T-helper 9 cell (primary cell): Measurements from ENCODE around the gene CDIPT.
A peak's percentile ranks its signal among the peaks of the same experiment; 100 is the strongest.
"Not testable (repeated sequence)": the region's sequence is repeated elsewhere in the genome, so short reads cannot be mapped to it uniquely, and the experiment has no call there.

Experiments used
- DNase-seq: peaks from one replicate; pipeline ENCODE4 v3.0.0-alpha.2; 2020

Gene CDIPT

DNA sequence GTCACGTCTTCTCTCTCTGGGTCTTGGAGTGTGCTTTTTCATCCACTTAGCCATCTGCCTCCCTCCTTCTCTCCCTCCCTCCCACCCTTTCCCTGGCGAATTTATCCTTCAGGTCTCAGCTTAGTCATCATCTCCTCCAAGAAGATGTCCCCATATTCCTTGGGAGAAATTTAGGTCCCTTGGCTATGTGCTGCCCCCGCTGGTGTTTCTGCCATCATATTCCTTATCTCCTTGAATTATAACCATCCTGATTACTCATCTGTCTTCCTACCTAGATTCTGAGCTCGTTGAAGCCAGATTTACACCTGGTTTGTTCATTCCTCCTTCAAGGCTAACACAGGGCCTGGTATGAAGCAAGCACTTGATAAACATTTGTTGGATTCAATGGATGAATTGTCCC is 31.3 kb upstream of the CDIPT start:
- no peak for DNase-seq

DNA sequence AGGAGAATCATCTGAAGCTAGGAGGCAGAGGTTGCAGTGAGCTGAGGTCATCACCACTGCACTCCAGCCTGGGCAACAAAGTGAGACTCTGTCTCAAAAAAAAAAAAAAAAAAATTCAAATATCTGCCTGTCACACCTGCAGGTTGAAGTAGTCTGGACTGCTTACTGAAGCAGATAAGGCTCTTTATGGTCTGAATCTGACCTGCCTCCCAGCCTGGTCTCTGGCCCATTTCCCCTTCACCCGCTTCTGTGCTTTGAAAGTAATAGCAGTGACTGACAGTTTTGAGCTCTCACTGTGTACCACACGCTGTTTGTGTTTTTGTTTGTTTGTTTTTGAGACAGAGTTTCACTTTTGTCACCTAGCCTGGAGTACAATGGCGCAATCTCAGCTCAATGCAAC is 30.5 kb upstream of the CDIPT start:
- DNase-seq: no peak

DNA sequence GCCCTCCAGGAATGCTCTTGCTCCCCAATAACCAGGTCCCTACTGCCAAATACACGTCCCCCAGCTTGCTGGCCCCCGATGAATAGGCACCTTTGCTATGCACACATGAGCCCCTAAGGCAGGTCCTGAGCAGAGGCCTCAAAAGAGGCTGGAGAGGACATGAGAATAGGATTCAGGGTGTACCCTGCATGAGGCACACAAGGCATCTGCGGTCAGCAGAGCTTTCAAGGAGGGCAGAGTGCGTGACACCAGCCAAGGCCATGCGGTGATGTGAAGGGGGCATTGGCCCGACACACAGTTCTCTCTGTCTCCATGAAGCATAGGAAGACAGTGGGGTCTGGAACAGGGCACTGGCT is 29.4 kb upstream of the CDIPT start:
- no peak for DNase-seq

DNA sequence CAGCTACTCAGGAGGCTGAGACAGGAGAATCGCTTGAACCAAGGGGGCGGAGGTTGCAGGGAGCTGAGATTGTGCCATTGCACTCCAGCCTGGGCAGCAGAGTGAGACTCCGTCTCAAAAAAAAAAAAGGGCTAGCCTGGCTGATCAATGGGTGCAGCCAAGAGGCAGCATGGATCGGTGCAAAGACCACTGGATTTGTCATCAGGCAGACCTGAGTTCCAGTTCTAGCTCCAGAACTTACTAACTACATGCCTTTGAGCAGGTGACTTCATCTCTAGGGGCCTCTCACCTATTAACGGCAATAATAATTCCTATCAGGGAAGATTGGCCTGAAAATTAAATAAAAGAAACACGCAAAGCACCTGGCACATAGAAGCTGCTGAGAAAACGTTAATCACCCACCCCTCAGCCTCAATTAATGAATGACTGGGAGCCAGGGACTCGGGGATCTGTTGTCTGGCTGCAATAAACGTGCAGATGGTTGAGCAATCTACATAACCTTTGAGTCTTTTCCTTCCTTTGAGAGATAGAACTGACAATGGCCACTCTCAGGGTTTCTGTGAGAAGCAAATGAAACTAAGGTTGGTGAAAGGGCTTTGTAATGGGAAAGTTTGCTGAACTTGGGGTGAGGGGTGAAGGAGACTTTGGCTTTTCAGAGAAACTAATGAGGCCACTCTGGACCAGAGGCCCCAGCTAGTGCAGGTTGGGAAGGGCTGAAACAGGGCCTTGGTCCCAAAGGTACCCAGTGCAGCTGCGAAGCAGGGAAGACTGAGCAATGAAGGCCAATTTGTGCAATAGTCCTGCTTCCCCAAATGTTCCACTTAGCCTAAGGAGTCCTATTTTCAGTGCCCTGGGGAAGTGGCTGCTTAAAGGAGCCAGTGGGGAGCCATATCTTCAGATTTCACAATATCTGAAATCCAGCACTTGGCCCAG is 28.8 kb upstream of the CDIPT start:
- DNase-seq: no peak

DNA sequence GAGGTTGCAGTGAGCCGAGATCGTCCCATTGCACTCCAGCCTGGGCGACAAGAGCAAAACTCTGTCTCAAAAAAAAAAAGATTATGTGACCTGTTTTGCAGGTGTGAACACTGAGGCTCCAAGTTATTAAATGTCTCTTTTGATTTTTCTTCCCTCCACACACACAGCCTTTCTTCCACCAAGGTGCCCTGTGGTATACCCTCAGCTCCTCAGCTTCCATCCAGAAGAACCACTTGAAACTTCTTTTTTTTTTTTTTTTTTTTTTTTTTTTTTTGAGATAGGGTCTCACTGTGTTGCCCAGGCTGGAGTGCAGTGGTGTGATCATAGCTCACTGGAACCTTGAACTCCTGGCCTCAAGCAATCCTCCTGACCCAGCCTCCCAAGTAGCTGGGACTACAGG is 26.3 kb upstream of the CDIPT start:
- not testable (repeated sequence) for DNase-seq

DNA sequence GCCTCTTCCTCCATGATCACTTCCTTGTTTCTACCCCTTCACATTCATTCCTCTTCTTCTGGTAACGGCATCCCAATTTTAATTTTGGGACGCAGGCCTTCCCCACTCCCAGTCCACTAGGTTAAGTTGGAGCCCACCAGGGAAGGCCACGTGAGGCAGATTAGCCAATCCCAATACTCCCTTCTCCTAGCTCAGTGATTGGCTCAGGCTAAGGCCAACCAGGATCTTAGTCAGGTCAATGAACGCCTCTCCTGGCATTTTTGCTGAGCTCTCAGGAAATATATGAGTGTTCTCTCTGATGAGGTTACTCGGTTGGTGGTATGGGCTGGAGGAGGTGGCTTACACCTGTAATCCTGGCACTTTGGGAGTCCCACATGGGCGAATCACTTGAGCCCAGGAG is 21.0 kb upstream of the CDIPT start:
- DNase-seq: no peak

DNA sequence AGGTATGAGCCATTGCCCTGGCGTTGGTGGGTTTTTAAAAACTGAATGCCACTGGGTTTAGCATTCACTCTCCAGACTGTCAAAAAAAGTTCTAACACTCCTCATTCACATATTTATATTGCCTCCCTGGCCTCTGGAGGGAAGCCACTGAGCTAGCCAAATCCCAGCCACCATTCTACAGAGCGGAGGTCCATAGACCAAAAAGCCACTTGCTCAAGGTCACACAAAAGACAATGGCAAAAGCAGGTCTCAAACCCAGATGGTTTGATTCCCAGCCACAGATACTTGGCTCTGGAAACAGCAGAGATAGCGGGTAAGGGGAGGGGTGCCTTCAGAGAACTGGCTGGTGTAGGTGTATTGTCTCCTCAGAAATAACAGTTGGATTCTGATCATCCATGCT is 18.0 kb upstream of the CDIPT start:
- DNase-seq: no peak

DNA sequence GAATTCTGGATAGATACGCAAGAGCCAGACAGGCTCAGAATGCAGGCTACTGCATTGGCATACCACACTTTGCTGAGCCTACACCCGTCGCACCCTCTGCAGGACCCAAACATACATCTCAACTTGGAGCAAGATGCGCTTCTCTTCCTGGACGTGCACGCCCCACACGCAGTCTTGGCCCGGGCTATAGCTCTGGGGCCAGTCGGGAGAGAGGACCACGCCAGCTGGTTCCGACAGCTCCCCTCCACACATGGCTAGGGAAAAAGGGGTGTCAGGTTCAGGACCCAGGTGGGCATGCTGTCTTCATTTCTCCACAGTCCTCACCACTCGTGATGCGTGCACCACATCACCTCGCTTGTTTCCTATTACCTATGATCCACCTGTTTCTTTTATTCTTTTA is 15.1 kb upstream of the CDIPT start:
- DNase-seq: no peak

DNA sequence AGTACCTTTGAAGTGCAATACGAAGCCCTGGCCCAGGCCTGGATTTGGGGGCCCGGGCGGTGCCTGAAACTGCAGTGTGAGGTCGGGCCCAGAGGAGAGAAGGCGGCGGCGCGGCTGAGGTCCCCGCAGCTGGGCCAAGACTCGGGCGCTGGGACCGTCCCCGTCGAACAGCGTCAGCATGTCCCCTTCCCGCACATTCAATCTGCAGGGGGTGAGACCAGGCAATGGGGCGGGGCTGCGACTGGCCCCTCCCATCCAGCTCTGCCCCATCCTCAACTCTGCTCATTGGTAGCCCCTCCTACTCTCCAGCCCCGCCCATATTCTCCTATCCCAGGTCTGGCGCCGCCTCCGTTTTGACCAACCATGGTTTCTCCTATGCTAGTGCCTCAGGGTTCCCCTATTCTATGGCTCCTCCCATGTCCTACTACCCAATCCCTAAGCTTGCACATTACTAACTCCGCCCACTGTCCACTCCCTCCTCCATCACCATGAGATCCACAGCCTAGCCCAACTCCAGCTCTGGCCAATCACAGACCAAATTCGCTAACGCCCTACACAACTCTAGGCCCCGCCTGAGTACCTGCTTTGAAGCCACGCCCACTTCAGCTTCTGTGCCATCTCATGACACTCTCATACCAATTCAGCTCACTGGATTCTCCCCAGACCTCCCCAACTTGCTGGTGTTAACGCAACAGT is 14.4 kb upstream of the CDIPT start:
- DNase-seq: peak; percentile 21

DNA sequence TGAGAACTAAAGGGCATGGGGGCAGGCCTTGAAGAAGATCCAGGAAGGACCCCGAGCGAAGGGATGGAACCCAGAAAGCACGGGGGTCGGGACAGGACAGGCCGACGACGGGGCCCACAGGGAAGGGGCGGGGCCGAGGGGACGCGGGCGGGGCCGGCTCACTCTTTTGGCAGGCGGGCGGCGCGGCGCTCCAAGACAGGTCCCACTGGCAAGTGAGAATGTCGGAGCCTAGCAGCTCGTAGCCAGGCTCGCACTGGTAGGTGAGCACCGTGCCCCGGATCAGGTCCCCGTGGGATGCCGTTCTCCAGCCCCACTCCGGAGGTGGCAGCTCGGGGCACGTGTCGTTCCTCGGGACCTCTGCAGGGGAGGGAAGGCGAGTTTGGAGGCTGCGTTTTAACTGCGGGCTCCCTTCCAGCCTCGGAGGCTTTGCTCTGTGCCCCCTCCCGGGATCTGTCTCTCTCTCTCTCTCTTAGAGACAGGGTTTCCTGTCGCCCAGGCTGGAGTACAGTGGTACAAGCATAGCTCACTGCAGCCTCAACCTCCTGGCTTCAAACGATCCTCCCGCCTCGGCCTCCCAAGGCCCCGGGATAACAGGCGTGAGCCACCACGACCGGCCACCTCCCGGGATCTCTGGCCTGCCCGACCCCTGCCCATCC is 13.7 kb upstream of the CDIPT start:
- peak; percentile 33 for DNase-seq

DNA sequence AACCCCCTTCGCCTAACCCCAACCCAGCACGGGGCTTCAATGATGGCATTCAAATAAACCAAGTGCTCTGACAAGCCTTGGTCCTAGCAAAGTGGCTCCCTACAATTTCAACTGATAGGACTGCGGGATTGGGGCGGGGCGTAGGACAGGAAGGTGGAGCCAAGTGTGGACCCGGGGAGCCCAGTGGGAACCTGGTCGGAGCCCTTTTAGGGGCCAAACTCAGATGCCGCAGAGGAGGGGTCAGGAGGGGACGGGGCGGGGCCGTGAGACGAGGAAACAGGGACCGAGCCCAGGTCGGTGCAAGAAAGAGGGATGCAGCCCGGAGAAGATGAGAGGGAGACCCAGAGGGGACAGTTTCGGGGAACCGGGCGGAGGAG is 13.2 kb upstream of the CDIPT start:
- DNase-seq: no peak

DNA sequence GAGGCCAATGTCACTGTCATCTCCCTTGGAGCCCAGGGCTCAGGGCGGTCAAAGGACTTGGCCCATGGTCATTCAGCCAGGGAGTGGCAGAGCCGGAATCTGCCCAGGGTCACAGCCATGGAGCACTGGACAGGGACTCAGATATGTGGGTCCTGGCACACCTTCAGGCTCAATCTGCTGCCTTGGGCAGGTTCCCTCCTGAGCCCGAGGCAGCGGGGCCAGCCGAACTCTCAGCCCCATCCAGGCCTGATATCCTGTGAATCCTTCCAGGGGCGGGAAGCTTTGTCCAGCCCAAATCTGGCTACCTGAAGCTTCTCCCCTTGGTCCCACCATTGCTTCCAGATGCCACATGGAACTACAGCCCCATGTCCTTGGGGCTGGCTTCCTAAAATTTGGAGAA is 12.2 kb upstream of the CDIPT start:
- no peak for DNase-seq

DNA sequence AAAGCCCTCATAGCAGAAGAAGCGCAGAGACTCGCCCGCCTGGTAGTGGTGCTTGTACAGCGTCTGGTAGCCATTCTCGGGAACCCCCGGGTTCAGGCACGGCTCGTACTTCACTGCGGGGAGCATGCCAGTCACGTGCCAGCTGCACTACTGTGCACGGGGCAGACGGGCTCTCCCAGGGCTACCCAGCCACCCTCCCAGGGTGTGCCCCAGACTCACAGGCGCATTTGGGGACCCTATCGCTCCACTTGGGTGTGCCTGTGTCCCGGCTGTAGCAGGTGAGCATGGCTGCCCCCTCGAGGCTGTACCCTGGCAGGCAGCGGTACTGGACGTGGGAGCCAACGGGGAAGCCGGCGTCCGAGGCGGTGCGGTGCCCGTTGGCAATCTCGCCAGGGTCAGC is 10.3 kb upstream of the CDIPT start:
- DNase-seq: no peak

DNA sequence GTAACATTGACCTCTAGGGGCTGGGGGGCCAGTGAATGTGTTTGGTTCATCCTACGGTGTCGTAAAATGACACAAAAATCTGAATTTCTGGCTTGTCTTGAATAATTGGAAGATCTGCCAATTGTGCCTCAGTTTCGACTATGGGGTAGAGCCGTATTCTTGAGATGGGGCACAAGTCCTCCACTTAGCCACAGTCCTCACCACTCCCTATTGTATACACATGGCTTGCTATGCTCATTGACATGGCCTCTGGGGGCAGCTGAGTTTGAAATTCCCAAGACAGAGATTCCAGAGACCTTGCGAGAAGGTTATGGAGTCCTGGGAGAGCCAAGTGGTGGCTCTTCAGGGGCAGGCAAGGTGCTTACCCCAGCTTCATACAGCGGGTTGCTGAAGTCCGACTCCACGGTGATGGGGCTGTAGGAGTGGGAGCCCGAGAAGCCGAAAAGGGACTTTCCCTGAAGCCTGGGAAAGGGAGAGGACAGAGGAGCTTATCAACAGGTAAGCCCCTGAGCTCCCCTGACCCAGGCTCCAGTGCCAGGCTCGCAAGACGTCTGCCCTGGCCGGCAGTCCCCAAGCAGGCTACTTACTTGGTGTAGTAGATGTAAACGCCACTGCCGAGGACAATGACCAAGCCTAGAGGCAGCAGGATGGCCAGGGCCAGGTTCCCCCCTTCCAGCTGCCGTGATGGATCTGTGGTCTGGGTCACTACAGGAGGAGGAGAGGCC is 9.0 kb upstream of the CDIPT start:
- no peak for DNase-seq

DNA sequence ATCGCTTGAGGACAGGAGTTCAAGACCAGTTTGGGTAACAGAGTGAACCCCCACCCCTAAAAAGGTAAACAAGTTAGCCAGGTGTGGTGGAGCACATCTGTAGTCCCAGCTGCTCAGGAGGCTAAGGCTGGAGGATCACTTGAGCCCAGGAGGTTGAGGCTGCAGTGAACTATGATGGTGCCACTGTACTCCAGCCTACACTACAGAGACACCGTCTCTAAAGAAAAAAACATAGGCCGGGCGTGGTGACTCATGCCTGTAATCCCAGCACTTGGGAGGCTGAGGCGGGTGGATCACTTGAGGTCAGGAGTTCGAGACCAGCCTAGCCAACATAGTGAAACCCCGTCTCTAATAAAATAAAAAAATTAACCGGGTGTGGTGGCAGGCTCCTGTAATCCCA is 6.0 kb upstream of the CDIPT start:
- DNase-seq: not testable (repeated sequence)

DNA sequence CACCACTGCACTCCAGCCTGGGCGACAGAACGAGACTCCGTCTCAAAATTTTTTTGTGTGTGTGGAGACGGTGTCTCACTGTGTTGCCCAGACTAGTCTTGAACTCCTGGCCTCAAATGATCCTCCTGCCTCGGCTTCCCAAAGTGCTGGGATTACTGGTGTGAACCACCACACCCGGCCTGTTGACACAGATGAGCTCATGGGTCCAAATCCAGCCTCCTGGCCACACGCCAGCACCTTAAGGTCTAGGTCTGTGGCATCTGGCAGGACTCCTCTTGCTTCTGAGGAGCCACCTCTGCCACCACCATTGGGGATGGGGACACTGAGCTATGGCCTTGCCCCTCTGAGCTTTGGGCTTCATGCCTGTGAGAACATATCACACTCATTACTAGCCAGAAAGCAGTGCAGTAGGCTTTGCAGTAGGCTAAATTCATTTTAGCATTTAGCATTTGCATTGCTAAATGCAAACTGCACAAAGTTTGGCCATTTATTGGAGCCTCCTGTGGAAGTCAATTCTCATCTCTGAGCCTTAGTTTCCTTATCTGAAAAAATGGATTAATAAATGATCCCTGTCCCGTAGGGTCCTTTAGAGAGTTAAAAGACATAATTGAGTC is 5.5 kb upstream of the CDIPT start:
- DNase-seq: no peak

DNA sequence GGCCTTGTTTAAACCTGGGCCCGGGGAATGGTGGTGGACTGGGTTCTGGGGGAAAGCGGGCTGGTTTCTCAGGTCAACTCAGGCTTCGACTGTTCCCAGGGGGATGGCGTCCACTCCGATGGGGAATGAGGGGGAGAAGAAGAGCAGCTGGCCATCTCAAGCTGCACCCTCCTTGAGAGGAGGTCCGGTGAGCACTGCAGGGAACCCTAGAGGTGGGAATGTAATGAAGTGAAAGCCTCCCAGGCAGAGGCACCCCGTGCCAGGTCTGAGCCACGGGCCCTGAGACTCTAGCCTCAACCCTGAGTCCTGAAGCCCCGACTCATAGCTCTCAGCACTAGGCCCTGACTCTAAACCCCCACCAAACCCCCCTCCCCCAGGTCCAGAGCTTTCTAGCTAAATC is 1.2 kb upstream of the CDIPT start:
- DNase-seq: no peak

DNA sequence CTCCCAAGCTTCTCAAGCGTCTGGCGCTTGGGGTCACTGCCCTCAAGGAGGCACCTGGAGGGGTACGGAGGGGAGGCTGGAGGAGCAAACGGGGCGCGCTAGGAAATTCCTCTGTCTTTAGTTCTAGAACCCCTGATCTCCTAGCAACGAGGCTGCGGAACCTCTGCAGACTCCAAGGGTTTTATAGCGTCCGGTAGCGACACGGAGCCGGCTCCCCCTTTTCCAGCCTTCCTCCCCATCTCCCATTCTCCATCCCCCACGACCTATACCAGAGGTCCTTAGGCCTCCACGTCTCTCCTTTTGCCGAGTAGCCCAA is 601 bp upstream of the CDIPT start:
- DNase-seq: no peak

DNA sequence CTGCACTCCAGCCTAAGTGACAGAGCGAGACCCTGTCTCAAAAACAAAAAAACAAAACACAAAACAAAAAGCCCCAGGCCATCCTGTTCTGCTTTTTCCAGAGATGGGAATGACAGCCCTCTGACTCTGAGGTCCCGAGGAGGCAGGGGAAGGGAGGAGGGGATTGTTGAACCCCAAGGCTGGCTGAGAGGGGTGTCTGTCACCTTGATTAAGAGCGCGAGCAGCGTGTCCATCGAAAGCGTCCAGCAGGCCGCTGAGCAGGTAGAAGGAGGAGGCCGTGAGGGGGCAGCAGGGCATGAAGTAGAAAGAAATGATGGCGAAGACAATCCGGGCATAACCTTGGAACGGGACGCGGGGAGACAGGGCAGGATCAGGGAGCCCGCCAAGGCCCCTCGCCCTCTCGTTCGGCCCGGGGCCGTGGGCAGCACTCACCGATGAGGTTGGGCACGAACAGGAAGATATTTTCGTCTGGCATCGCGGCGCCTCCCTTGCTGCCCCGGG is 593 bp downstream of the CDIPT start:
- no peak for DNase-seq

DNA sequence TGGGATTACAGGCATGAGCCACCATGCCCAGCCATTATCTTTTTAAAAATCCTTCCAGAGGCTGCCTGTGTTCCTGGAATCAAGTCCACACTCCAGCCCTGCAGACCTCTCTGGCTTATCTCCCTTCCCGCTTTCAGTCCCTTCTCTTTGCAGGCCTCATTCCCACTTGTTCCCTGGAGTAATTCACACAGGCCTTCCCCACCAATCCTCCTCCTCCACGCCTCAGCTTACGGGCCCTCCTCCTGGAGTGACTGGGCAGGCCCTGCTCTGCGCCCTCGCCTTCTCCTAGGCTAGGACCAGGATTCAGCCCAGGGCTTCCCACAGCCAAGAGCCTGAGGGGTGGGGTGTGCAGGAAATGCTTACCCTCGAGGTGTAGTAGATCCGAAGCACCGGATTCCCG is 2.8 kb downstream of the CDIPT start:
- DNase-seq: no peak

DNA sequence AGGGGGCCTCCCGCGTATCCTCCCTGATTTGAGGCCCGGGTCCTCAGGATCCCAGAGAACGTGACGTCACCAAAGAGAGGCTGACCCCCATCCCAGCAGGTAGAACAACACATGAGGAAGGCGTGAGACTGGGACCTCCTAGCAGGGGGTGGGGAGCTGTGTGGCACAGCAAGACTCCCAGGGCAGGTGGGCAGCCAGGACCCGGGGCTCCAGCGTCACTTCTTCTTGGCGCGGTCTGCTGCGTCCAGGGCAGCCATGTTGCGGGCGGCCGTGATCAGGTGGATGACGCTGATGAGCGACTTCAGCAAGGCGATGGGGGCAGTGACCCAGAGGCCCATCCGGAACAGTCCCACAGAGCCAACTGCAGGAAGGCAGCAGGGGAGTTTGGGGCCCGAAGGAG is 4.1 kb downstream of the CDIPT start:
- no peak for DNase-seq

DNA sequence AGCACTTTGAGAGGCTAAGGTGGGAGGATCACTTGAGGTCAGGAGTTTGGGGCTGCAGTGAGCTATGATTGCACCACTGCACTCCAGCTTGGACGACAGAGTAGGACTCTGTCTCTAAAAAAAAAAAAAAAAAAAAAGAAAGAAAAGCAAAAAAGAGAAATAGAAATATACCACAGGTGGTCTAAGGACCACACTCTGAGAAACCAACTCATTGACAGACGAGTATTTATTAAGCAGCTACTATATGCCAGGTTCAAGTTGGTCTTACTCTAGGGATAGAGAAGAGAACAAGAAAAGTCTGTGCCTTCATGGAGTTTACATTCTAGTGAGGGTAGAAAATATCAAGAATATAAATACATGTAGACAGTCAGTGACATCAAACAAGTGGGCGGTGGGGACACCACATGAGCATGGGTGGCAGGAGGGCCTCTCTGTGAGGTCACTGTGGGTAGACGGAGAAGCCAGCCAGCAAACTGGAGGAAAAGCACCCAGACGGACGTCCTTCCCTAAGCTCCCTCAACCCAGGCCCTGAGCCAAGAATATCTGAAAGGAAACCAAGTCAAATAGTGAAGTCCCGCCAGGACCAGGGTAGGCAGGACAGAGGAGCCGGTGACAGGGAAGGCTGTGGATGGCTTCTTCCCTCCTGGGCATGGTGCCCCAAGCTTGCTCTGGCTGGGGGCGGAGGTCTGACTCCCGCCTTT is 4.7 kb downstream of the CDIPT start:
- DNase-seq: no peak
